HCT116 (cell line): ENCODE results near the gene OR52E4. TPM values are rescaled to one million over a fixed set of nuclear protein-coding genes. Genes with fewer than 3 reads are reported as not detected.

Experiments used
- ATAC-seq: fragments of 200-7000 bp; cut with Tn5 transposase; 2 replicates; pipeline ENCODE4 v1.9.1; 2020; ENCODE audit warnings: mild to moderate bottlenecking, moderate library complexity
- BruUV-seq: library from RNA; stranded (reverse); fragments of 400-500 nt; replicated peaks from 2 replicates; lab custom pipeline; 2021; lab: Mats Ljungman, UMichigan
- CTCF ChIA-PET: fragments of 300-600 bp; sonication (Branson Sonifier 250); formaldehyde crosslinking; loops from one replicate; lab custom pipeline; 2021; ENCODE audit warnings: antibody characterized with exemption; lab: Charles Lee
- POLR2A ChIA-PET: fragments of 300-600, 350-600 bp; sonication (Branson Sonifier 250); formaldehyde crosslinking; loops from one replicate; lab custom pipeline; 2021; ENCODE audit warnings: antibody characterized with exemption; lab: Charles Lee
- RAD21 ChIA-PET, 2 experiments: fragments of 300-600 bp; sonication (Branson Sonifier 250); formaldehyde crosslinking; loops; one replicate each; lab custom pipeline; 2023; ENCODE audit warnings: low total read pairs in 2 of 2; ENCODE audit not compliant: uncharacterized antibody in 2 of 2, unreplicated experiment in 2 of 2, low non-redundant PET in 1 of 2; lab: Charles Lee
- DNase-seq: peaks from one replicate; pipeline ENCODE4 v3.0.0-alpha.2; 2010; ENCODE audit warnings: low read depth, low spot score
- H2AFZ ChIP-seq: fragments of 200-600 bp; shearing (Covaris generic), sonication (generic); 2 replicates; pipeline ENCODE4 v1.6.1; 2017; ENCODE audit warnings: low read depth, mixed run types, mixed read lengths, antibody characterized with exemption, low read length; ENCODE audit not compliant: poor library complexity, severe bottlenecking
- H3K27ac ChIP-seq: 2 replicates; pipeline ENCODE4 v1.5.1; 2012; ENCODE audit warnings: low read depth, low read length
- H3K27me3 ChIP-seq: fragments of 200-600 bp; sonication (generic); 2 replicates; pipeline ENCODE4 v1.6.1; 2016; ENCODE audit warnings: mixed run types, low read length, mixed read lengths; ENCODE audit not compliant: insufficient read depth
- H3K36me3 ChIP-seq, 2 experiments: fragments of 200-500 bp in 1 of 2; fragments of 200-600 bp in 1 of 2; sonication (Bioruptor generic) in 1 of 2; sonication (generic) in 1 of 2; 2 replicates each; pipeline versions ENCODE4 v1.5.1 to v1.6.1; 2014 to 2016; ENCODE audit warnings: low read length in 2 of 2, inconsistent platforms in 1 of 2, mixed read lengths in 1 of 2, mixed run types in 1 of 2; ENCODE audit not compliant: insufficient read depth in 2 of 2, control insufficient read depth in 1 of 2
- H3K4me1 ChIP-seq, 2 experiments: fragments of 200-600 bp in 1 of 2; sonication (generic) in 1 of 2; 2 replicates each; pipeline versions ENCODE4 v1.5.1 to v1.6.1; 2012 to 2017; ENCODE audit warnings: low read length in 2 of 2, inconsistent platforms in 1 of 2, mild to moderate bottlenecking in 1 of 2, mixed read lengths in 1 of 2, mixed run types in 1 of 2, moderate library complexity in 1 of 2; ENCODE audit not compliant: insufficient read depth in 2 of 2, control insufficient read depth in 1 of 2
- H3K4me2 ChIP-seq: fragments of 200-600 bp; sonication (generic); 2 replicates; pipeline ENCODE4 v1.6.1; 2017; ENCODE audit warnings: mixed run types, low read length, mixed read lengths
- H3K4me3 ChIP-seq, 2 experiments: fragments of 200-600 bp in 1 of 2; sonication (generic) in 1 of 2; replicated peaks in 1 of 2; 2 replicates each; pipeline ENCODE4 v1.5.1; 2011 to 2016; ENCODE audit warnings: low read length in 2 of 2, control low read depth in 1 of 2, low read depth in 1 of 2, mild to moderate bottlenecking in 1 of 2, mixed read lengths in 1 of 2, mixed run types in 1 of 2
- H3K79me2 ChIP-seq: fragments of 200-600 bp; sonication (generic); 2 replicates; pipeline ENCODE4 v1.6.1; 2017; ENCODE audit warnings: mild to moderate bottlenecking, mixed run types, low read length, moderate library complexity, mixed read lengths; ENCODE audit not compliant: insufficient read depth
- H3K9ac ChIP-seq: fragments of 200-600 bp; sonication (generic); 2 replicates; pipeline ENCODE4 v1.6.1; 2016; ENCODE audit warnings: low read length, mixed read lengths
- H3K9me2 ChIP-seq: fragments of 200-600 bp; sonication (generic), shearing (Covaris generic); 2 replicates; pipeline ENCODE4 v1.6.1; 2017; ENCODE audit warnings: mixed run types, mild to moderate bottlenecking, moderate library complexity; ENCODE audit not compliant: insufficient read depth
- H3K9me3 ChIP-seq, 2 experiments: fragments of 200-500 bp in 1 of 2; fragments of 200-600 bp in 1 of 2; sonication (Bioruptor generic) in 1 of 2; sonication (generic) in 1 of 2; 2 replicates each; pipeline ENCODE4 v1.6.1; 2014 to 2017; ENCODE audit warnings: low read length in 2 of 2, mixed read lengths in 2 of 2, inconsistent platforms in 1 of 2, low read depth in 1 of 2, mild to moderate bottlenecking in 1 of 2, mixed run types in 1 of 2, moderate library complexity in 1 of 2; ENCODE audit not compliant: control insufficient read depth in 1 of 2, insufficient read depth in 1 of 2
- H4K20me1 ChIP-seq: fragments of 200-600 bp; sonication (generic), shearing (Covaris generic); 2 replicates; pipeline ENCODE4 v1.6.1; 2017; ENCODE audit warnings: mixed run types, mild to moderate bottlenecking, moderate library complexity; ENCODE audit not compliant: insufficient read depth
- ATF3 ChIP-seq: IDR thresholded peaks from 2 replicates; pipeline ENCODE4 v1.6.1; 2012
- CTCF ChIP-seq, 3 experiments: fragments of 200-600 bp in 1 of 3; sonication (generic) in 1 of 3; IDR thresholded peaks in 2 of 3; conservative IDR thresholded peaks in 1 of 3; 2 replicates each; pipeline ENCODE4 v1.5.1; 2012 to 2017; ENCODE audit warnings: low read depth in 2 of 3, low read length in 2 of 3, antibody characterized with exemption in 1 of 3, borderline replicate concordance in 1 of 3, control low read depth in 1 of 3, mild to moderate bottlenecking in 1 of 3, mixed read lengths in 1 of 3, mixed run types in 1 of 3, moderate library complexity in 1 of 3; ENCODE audit not compliant: insufficient read depth in 1 of 3
- EGR1 ChIP-seq: IDR thresholded peaks from 2 replicates; pipeline ENCODE4 v1.6.1; 2012; ENCODE audit warnings: low read depth
- EZH2 ChIP-seq: fragments of 200-600 bp; sonication (generic); IDR thresholded peaks from 2 replicates; pipeline ENCODE4 v1.6.1; 2017; ENCODE audit warnings: antibody characterized with exemption, mixed run types
- EZH2phosphoT487 ChIP-seq: fragments of 200-600 bp; IDR thresholded peaks from 2 replicates; pipeline ENCODE4 v1.6.1; 2018; ENCODE audit warnings: antibody characterized with exemption, borderline replicate concordance
- JUND ChIP-seq: IDR thresholded peaks from 2 replicates; pipeline ENCODE4 v1.6.1; 2012
- RAD21 ChIP-seq: IDR thresholded peaks from 2 replicates; pipeline ENCODE4 v1.6.1; 2012; ENCODE audit warnings: low read depth, mild to moderate bottlenecking
- REST ChIP-seq: IDR thresholded peaks from 2 replicates; pipeline ENCODE4 v1.6.1; 2012; ENCODE audit warnings: low read depth
- SIN3A ChIP-seq: IDR thresholded peaks from 2 replicates; pipeline ENCODE4 v1.6.1; 2012; ENCODE audit warnings: low read depth
- TCF7L2 ChIP-seq: IDR thresholded peaks from 2 replicates; pipeline ENCODE4 v1.7.0; 2011; ENCODE audit warnings: borderline replicate concordance, inconsistent platforms; ENCODE audit not compliant: insufficient read depth, insufficient read length; ENCODE audit errors: extremely low read depth
- ZFX ChIP-seq: fragments of 450-650 bp; IDR thresholded peaks from 2 replicates; pipeline ENCODE4 v1.6.1; 2017
- intact Hi-C: fragments of 100-400 bp; cut with micrococcal nuclease; formaldehyde crosslinking; loops from 2 replicates; pipeline ENCODE4 v1.10.0; 2022
- total RNA-seq: library from RNA; stranded (reverse); gene quantifications from one replicate; pipeline ENCODE4 v1.2.1, GENCODE V29; 2021; ENCODE audit not compliant: unreplicated experiment

OR52E4 gene
- total RNA-seq, 1 experiment from 2014 or later: not detected

- Histone ChIP-seq H4K20me1 (no peaks in the 10 kb centered on the region), H3K9ac (no peak overlapping the region), H3K27ac (no peak overlapping the region), H3K4me2 (no peak overlapping the region), H3K36me3 (no peaks in the 10 kb centered on the region), H3K4me1 (no peaks in the 10 kb centered on the region), H3K4me3 (no peak overlapping the region), H3K9me3 (no peaks in the 10 kb centered on the region), H3K27me3 (peaks cover 46% of the 10 kb centered on the region), H2AFZ (no peak overlapping the region), H3K9me2 (no peaks in the 10 kb centered on the region), H3K79me2 (no peaks in the 10 kb centered on the region)
- ChIA-PET RAD21 (no interaction called here), POLR2A (no interaction called here), CTCF (interaction anchor here (1.1 kb wide), 1 partner anchor 476 kb away, joined by 3 read pairs; no protein-coding TSS in a partner anchor)
- DNase-seq: no peak
- no peak for ATAC-seq
- intact Hi-C loops: no loop called here
- TF ChIP-seq SIN3A (no peak), REST (no peak), EZH2phosphoT487 (no peak), TCF7L2 (no peak), RAD21 (no peak), ZFX (no peak), EGR1 (no peak), ATF3 (no peak), JUND (no peak), EZH2 (no peak), CTCF (IDR thresholded peaks at IDR 0.05 in 2 of 3, conservative IDR thresholded peaks at IDR 0.05 in 1 of 3; ENCODE audit: borderline replicate concordance in 1 of 3, insufficient read depth in 1 of 3, low read depth in 2 of 3, low read length in 2 of 3) (no peak)
- no TSS peak for BruUV-seq
These were observed 6.7 kb downstream of the OR52E4 start for GRCh38 chr11:5887172-5887571.
